Measurements from ENCODE around the gene VPS8. TPM values are rescaled to one million over a fixed set of nuclear protein-coding genes. Genes with fewer than 3 reads are reported as not detected.

The VPS8 gene
- total RNA-seq, 1 donor from 2014 or later = 62.9 TPM

DNA sequence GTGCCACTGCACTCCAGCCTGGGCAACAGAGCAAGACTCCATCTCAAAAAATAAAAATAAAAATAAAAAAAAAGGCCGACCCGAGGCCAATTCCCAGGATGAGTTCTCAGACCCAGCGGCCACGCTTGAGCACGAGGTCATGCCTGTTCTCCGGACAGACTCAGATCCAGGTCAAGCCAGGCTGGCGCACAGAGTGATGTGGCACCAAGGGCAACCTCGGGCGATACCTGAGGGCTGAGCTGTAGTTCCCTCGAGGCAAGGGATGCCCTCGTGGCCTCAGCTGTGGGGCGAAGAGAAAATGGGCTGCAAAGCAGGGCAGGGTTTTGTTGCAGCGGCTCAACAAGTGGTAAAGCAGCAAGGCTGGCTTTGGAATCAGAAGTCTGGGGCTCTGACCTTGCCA lies 263.6 kb downstream of the VPS8 start:
- DNase-seq = no peak
- TF ChIP-seq, protein P1, sequence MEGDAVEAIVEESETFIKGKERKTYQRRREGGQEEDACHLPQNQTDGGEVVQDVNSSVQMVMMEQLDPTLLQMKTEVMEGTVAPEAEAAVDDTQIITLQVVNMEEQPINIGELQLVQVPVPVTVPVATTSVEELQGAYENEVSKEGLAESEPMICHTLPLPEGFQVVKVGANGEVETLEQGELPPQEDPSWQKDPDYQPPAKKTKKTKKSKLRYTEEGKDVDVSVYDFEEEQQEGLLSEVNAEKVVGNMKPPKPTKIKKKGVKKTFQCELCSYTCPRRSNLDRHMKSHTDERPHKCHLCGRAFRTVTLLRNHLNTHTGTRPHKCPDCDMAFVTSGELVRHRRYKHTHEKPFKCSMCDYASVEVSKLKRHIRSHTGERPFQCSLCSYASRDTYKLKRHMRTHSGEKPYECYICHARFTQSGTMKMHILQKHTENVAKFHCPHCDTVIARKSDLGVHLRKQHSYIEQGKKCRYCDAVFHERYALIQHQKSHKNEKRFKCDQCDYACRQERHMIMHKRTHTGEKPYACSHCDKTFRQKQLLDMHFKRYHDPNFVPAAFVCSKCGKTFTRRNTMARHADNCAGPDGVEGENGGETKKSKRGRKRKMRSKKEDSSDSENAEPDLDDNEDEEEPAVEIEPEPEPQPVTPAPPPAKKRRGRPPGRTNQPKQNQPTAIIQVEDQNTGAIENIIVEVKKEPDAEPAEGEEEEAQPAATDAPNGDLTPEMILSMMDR (IDR thresholded peaks at IDR 0.05) = no peak
- H3K27me3 ChIP-seq = no peaks in the 10 kb centered on the region
- H3K4me3 ChIP-seq = no peak overlapping the region
- H3K27ac ChIP-seq = no peak overlapping the region
- intact Hi-C loops (cut with DNase I) = no loop called here
- no peaks in the 10 kb centered on the region for H3K36me3 ChIP-seq
- ATAC-seq = no peak
- no peaks in the 10 kb centered on the region for H3K4me1 ChIP-seq
- H3K9me3 ChIP-seq = no peaks in the 10 kb centered on the region

DNA sequence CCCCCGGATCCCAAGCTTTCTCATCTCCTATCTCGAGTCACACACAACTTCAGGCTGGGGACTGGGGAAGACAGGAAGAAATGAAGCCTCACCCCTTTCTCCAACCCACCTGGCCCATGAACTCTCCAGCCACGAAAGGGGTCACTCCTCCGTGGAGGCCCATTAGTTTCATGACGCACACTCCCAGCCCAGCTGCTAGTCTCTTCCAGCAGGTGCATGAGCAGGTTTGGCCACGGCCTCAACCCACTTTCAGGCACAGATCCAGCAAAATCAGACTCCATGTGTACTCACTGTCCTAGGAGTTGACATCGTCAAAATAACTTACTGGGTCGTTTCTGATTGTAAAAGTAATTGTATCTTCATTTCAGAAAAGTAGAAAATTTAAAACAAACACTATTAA lies 264.3 kb downstream of the VPS8 start:
- Histone ChIP-seq H3K27me3 (no peaks in the 10 kb centered on the region), H3K27ac (no peak overlapping the region), H3K36me3 (no peaks in the 10 kb centered on the region), H3K4me3 (no peak overlapping the region), H3K4me1 (no peaks in the 10 kb centered on the region), H3K9me3 (no peaks in the 10 kb centered on the region)
- TF ChIP-seq, protein P1 (IDR thresholded peaks at IDR 0.05) = no peak
- DNase-seq (no peak), ATAC-seq (no peak)
- intact Hi-C loops (cut with DNase I) = no loop called here

DNA sequence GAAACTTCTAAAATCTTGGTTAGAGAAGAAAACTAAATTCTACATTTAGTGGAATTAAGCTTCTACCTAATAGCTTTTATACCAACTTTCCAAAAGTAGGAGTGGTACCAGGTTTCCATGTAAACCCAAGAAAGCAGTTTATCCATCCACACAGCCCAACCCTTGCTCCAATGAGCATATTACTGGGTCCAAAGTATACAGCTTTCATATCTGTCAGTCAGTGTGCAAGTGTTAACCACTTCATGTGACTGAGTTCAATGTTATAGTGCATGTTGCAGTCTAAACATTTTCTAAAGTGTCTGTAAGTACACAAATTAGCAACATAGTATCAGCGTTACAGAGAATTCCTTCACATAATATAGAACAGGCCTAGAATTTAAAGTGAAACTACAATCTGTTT lies 267.7 kb downstream of the VPS8 start:
- Histone ChIP-seq H3K27ac (no peak overlapping the region), H3K9me3 (no peaks in the 10 kb centered on the region), H3K4me3 (no peak overlapping the region), H3K36me3 (no peaks in the 10 kb centered on the region), H3K4me1 (no peaks in the 10 kb centered on the region), H3K27me3 (no peaks in the 10 kb centered on the region)
- intact Hi-C loops (cut with DNase I) = no loop called here
- DNase-seq (no peak), ATAC-seq (no peak)
- TF ChIP-seq, protein P1 (IDR thresholded peaks at IDR 0.05) = no peak

DNA sequence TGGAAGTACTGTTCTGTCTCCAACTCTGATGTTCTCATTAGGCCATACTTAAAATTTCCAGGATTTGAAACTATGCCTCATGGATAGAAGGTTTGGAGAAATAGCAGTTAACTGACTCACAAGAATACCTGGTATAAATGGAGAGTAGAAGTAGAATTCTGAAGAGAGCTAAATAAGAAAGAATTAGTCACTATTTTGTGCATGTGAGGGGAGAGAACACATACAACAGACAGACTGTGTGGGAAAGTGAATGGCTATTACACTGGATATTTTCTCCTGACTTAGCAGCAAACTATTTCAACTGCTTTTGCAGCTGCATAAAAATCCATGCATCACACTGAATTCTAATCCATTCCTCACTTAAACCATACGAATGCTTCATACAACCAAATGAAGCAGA lies 269.6 kb downstream of the VPS8 start:
- H3K27ac ChIP-seq = no peak overlapping the region
- no peaks in the 10 kb centered on the region for H3K9me3 ChIP-seq
- intact Hi-C loops (cut with DNase I) = no loop called here
- ATAC-seq (no peak), DNase-seq (no peak)
- H3K4me1 ChIP-seq = no peaks in the 10 kb centered on the region
- TF ChIP-seq, protein P1 (IDR thresholded peaks at IDR 0.05) = no peak
- no peaks in the 10 kb centered on the region for H3K36me3 ChIP-seq
- no peak overlapping the region for H3K4me3 ChIP-seq
- no peaks in the 10 kb centered on the region for H3K27me3 ChIP-seq

DNA sequence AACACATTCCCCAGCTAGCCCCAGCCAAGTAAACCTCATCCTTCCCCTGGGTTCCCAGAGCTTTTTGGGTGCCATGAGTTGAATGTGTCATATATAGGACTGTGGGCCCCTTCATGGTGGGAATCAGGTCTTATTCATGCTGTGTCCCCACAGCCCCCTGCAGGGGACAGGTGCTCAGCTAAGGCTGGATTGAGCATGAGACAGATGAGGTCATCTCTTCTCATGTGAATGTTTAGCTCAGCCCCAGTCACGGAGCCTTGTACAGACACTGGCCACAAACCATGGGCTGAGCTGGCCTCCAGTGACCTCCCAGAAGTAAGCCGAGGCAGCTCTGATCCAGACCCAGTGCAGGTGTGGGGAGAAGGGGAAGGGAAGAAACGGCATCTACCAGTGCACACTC lies 270.2 kb downstream of the VPS8 start:
- no peak overlapping the region for H3K27ac ChIP-seq
- H3K4me3 ChIP-seq = no peak overlapping the region
- no peaks in the 10 kb centered on the region for H3K36me3 ChIP-seq
- ATAC-seq = no peak
- no peaks in the 10 kb centered on the region for H3K9me3 ChIP-seq
- DNase-seq = no peak
- H3K4me1 ChIP-seq = no peaks in the 10 kb centered on the region
- H3K27me3 ChIP-seq = no peaks in the 10 kb centered on the region
- TF ChIP-seq, protein P1 (IDR thresholded peaks at IDR 0.05) = no peak
- intact Hi-C loops (cut with DNase I) = no loop called here

DNA sequence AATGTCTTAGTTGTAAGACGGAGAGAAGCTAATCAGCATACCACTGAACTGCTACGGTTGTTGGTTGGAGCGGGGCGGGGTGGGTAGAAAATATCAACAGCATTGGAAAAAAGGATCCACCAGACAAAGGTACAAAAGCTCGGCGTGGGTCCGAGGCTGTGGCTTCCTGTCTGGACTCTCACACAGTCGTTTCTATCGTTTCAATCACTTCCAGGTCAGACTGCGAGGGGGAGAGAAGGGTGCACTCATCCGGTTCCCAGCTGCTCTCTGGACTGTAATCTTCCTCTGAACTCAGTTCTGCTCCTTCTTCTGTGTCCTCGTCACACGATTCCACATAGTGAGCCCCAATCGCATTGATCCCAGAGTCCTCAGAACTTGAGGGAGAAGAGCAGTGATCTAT lies 270.9 kb downstream of the VPS8 start:
- TF ChIP-seq, protein P1 (IDR thresholded peaks at IDR 0.05) = no peak
- intact Hi-C loops (cut with DNase I) = no loop called here
- Histone ChIP-seq H3K36me3 (no peaks in the 10 kb centered on the region), H3K4me1 (no peaks in the 10 kb centered on the region), H3K4me3 (no peak overlapping the region), H3K27ac (no peak overlapping the region), H3K9me3 (no peaks in the 10 kb centered on the region), H3K27me3 (no peaks in the 10 kb centered on the region)
- ATAC-seq = no peak
- no peak for DNase-seq

All from upper lobe of right lung (tissue), 1 donor.